Spleen (tissue), 11 donors: ENCODE data around the gene SNX33. TPM values are rescaled to one million over a fixed set of nuclear protein-coding genes. Genes with fewer than 3 reads are reported as not detected.

ENCODE experiments used
- DNase-seq: peaks from one replicate; pipeline ENCODE4 v3.0.0-alpha.2; 2020
- H3K27ac ChIP-seq, 8 donors: fragments of 200-600 bp; sonication (generic) in 7 of 8; 1 replicate in 4 of 8; 2 replicates in 4 of 8; pipeline versions ENCODE4 v1.5.0 to v1.8.0; 2016 to 2021; ENCODE audit warnings: inconsistent platforms in 4 of 8, mild to moderate bottlenecking in 4 of 8, moderate library complexity in 1 of 8
- H3K27me3 ChIP-seq, 7 donors: fragments of 200-600 bp; sonication (generic) in 6 of 7; replicated peaks in 1 of 7; 1 replicate in 4 of 7; 2 replicates in 3 of 7; pipeline versions ENCODE4 v1.5.0 to v1.8.0; 2016 to 2021; ENCODE audit warnings: inconsistent platforms in 3 of 7, mild to moderate bottlenecking in 1 of 7
- H3K36me3 ChIP-seq, 6 donors: fragments of 200-600 bp; sonication (generic) in 5 of 6; 1 replicate in 4 of 6; 2 replicates in 2 of 6; pipeline versions ENCODE4 v1.5.0 to v1.8.0; 2016 to 2021; ENCODE audit warnings: inconsistent platforms in 2 of 6
- H3K4me1 ChIP-seq, 6 donors: fragments of 200-600 bp; sonication (generic) in 5 of 6; 1 replicate in 3 of 6; 2 replicates in 3 of 6; pipeline versions ENCODE4 v1.5.0 to v1.8.0; 2016 to 2021; ENCODE audit warnings: inconsistent platforms in 3 of 6
- H3K4me3 ChIP-seq, 8 donors: fragments of 200-600 bp; sonication (generic) in 7 of 8; 1 replicate in 4 of 8; 2 replicates in 4 of 8; pipeline versions ENCODE4 v1.5.0 to v1.8.0; 2016 to 2021; ENCODE audit warnings: inconsistent platforms in 4 of 8, mild to moderate bottlenecking in 4 of 8, moderate library complexity in 2 of 8
- H3K9me3 ChIP-seq, 8 donors: fragments of 200-600 bp; sonication (generic) in 7 of 8; 1 replicate in 4 of 8; 2 replicates in 4 of 8; pipeline versions ENCODE4 v1.5.0 to v1.8.0; 2016 to 2021; ENCODE audit warnings: inconsistent platforms in 4 of 8
- POLR2A ChIP-seq, 3 donors: fragments of 450-650 bp; IDR thresholded peaks; one replicate each; pipeline ENCODE4 v1.5.1; 2017; ENCODE audit warnings: antibody characterized with exemption in 3 of 3, mild to moderate bottlenecking in 1 of 3
- POLR2AphosphoS5 ChIP-seq, 3 donors: sonication (generic); formaldehyde crosslinking; IDR thresholded peaks; one replicate each; pipeline ENCODE4 v1.5.1; 2017; ENCODE audit warnings: antibody characterized with exemption in 3 of 3
- WGBS, 5 donors: extraction: QIAGEN DNeasy Blood & Tissue Kit in 3 of 5; methylation state at CpG; one replicate each; pipeline versions ENCODE4 v1.1.5 to v1.1.7; 2013 to 2018; 5-methylcytosine and 5-hydroxymethylcytosine counted together
- intact Hi-C: fragments of 100-400 bp; cut with DNase I; formaldehyde crosslinking; loops from one replicate; pipeline ENCODE4 v1.15.0; 2023; ENCODE audit warnings: low total_unique reads
- polyA plus RNA-seq, 3 donors: library from polyadenylated mRNA; stranded (reverse); fragments of 200-250 nt; gene quantifications; one replicate each; pipeline ENCODE4 v1.2.1, GENCODE V29; 2013
- total RNA-seq, 7 donors: library from RNA; depleted of rRNA in 3 of 7; stranded (reverse); fragments of >200 nt in 3 of 7; fragmentation: NEBNext Ultra II Directional in 4 of 7; extraction: Animal tissue kit (Norgen Biotek cat#: 25700) in 4 of 7; gene quantifications; one replicate each; pipeline versions ENCODE4 v1.1.0 to v1.2.1, GENCODE V29; 2016 to 2021
- TF ChIP-seq, protein P1 (sequence below), 11 experiments: fragments of 200-600 bp in 7 of 11; fragments of 450-650 bp in 4 of 11; sonication (generic) in 4 of 11; IDR thresholded peaks in 8 of 11; conservative IDR thresholded peaks in 3 of 11; 1 replicate in 7 of 11; 2 replicates in 4 of 11; pipeline versions ENCODE4 v1.4.0 to v1.8.0; 2016 to 2021; ENCODE audit warnings: antibody characterized with exemption in 11 of 11, inconsistent platforms in 4 of 11, mild to moderate bottlenecking in 1 of 11
- donor health status: healthy with polysubstance abuse.
- donor health status: DM: no; HTN: no; CAD: no; lungs with moderate emphysema.
- donor health status: DM: no; HTN: no; CAD: no.
- donor health status: Bipolar disorder and iron deficiency.
- donor health status: healthy.
- donor health status: DM: no; HTN: no; CAD: no.
- donor health status: DM: yes; HTN: yes; CAD: no.

SNX33 gene
- total and polyA plus RNA-seq, 10 donors: 4.3 to 22.8 (median 16.5) TPM

- H3K9me3 ChIP-seq: no peaks in the 10 kb centered on the region
- H3K36me3 ChIP-seq: peaks cover 0 to 13% (median 0%) of the 10 kb centered on the region in 6 donors
- H3K4me3 ChIP-seq: peak overlapping the region in 4 of 8 donors; percentile 88 to 99 (median 92)
- no peaks in the 10 kb centered on the region for H3K27me3 ChIP-seq
- intact Hi-C loops: no loop called here
- peaks cover 21 to 58% (median 46%) of the 10 kb centered on the region in 6 donors for H3K4me1 ChIP-seq
- TF ChIP-seq, protein P1, sequence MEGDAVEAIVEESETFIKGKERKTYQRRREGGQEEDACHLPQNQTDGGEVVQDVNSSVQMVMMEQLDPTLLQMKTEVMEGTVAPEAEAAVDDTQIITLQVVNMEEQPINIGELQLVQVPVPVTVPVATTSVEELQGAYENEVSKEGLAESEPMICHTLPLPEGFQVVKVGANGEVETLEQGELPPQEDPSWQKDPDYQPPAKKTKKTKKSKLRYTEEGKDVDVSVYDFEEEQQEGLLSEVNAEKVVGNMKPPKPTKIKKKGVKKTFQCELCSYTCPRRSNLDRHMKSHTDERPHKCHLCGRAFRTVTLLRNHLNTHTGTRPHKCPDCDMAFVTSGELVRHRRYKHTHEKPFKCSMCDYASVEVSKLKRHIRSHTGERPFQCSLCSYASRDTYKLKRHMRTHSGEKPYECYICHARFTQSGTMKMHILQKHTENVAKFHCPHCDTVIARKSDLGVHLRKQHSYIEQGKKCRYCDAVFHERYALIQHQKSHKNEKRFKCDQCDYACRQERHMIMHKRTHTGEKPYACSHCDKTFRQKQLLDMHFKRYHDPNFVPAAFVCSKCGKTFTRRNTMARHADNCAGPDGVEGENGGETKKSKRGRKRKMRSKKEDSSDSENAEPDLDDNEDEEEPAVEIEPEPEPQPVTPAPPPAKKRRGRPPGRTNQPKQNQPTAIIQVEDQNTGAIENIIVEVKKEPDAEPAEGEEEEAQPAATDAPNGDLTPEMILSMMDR (IDR thresholded peaks at IDR 0.05 in 8 of 11, conservative IDR thresholded peaks at IDR 0.05 in 3 of 11): no peak
- TF ChIP-seq POLR2A (IDR thresholded peaks at IDR 0.05) (no peak), POLR2AphosphoS5 (IDR thresholded peaks at IDR 0.05) (no peak)
- peak; percentile 11 for DNase-seq
- 57 to 93% (median 65%) methylated on average over 4 of the region's 4 CpGs for WGBS, 5 donors
- H3K27ac ChIP-seq: peak overlapping the region; percentile 85 to 98 (median 94)
Measured at GRCh38 chr15:75637245-75638009, 10.3 kb upstream of the SNX33 start.

DNA sequence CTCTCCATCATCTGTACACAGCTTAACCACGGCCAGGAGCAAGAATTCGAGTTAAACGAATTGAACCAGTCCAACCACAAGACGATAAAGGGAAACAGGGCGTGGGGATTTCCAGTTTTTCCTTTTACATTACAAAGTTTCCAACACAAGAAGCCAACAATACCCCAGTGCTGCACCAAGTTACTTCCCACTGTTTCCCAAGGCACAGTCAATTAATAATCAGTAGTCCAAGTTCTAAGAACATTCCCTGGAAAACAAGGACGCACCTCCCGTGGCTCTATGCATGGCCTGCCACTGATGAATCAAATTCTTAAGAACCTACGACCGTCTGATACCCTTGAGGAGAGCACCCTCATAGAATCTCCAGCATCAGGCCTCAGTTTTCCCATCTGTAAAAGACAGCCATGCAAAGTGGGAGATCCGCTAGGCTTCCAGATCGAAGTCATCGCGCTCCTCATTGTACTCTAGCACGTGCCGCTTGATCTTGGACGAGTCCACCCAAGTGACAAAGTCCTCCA, 8.5 kb upstream of the SNX33 start:
- DNase-seq: no peak
- peak overlapping the region; percentile 76 to 100 (median 92) for H3K4me3 ChIP-seq
- TF ChIP-seq POLR2AphosphoS5 (IDR thresholded peaks at IDR 0.05) (no peak), POLR2A (IDR thresholded peaks at IDR 0.05) (no peak)
- TF ChIP-seq, protein P1 (IDR thresholded peaks at IDR 0.05 in 8 of 11, conservative IDR thresholded peaks at IDR 0.05 in 3 of 11): no peak
- 0 to 2% (median 1%) methylated on average over 15 to 16 of the region's 16 CpGs for WGBS, 5 donors
- H3K27ac ChIP-seq: peak overlapping the region; percentile 85 to 98 (median 94)
- H3K4me1 ChIP-seq: peaks cover 21 to 58% (median 46%) of the 10 kb centered on the region in 6 donors
- peaks cover 0 to 13% (median 0%) of the 10 kb centered on the region in 6 donors for H3K36me3 ChIP-seq
- intact Hi-C loops: no loop called here
- H3K9me3 ChIP-seq: no peaks in the 10 kb centered on the region
- H3K27me3 ChIP-seq: no peaks in the 10 kb centered on the region

DNA sequence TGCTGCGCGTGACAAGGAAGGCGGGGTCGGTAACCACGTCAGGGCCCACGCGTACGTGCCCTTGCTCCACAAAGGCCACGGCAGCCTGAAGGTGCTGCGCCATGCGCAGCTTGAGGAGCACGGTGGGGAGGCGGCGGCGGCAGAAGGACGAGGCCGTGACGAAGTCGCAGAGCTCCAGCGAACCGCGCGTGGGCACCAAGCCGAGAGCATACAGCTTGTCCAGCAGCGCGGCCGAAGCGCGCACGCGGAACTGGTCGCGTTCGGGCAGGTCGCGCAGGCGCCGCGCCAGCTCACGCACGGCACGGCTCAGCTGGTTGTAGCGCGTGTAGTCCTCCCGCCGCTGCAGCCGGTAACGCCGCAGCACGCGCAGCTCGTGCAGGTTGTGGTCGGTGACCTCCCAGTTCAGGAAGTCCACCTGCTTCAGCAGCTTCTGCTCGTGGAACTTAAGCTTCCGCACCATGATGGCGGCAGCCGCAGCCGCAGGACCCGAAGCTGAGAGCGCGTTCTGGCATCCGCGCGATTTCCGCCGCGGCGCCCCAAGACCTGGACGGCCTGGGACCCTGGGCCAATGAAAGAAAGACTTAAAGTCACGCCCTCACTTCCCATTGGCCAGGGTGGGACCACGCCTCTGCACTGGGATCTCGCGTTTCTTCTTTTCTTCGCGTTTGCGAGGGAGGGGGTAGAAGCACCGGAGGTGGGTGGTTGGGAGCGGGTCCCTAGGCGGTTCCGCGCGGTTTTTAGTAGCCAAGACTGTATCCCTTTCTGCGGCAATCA, 7.8 kb upstream of the SNX33 start, which contains the start of gene IMP3:
Gene IMP3 (minus strand): TSS at position 516 of the 774 bp plus-strand sequence. CDS start 56 bp downstream, at position 460.
- intact Hi-C loops: no loop called here
- peaks cover 21 to 58% (median 46%) of the 10 kb centered on the region in 6 donors for H3K4me1 ChIP-seq
- H3K27ac ChIP-seq: peak within 1 kb of the TSS; percentile 85 to 98 (median 94)
- TF ChIP-seq, protein P1 (IDR thresholded peaks at IDR 0.05 in 8 of 11, conservative IDR thresholded peaks at IDR 0.05 in 3 of 11): peak in 4 of 11 experiments; percentile 27 to 42 (median 37)
- TF ChIP-seq POLR2AphosphoS5 (IDR thresholded peaks at IDR 0.05) (peak; percentile 99 to 100 (median 100)), POLR2A (IDR thresholded peaks at IDR 0.05) (peak in 2 of 3 donors; percentile 80 to 97)
- no peaks in the 10 kb centered on the region for H3K27me3 ChIP-seq
- H3K9me3 ChIP-seq: no peaks in the 10 kb centered on the region
- peak; percentile 97 for DNase-seq
- peaks cover 0 to 13% (median 0%) of the 10 kb centered on the region in 6 donors for H3K36me3 ChIP-seq
- H3K4me3 ChIP-seq: peak within 1 kb of the TSS; percentile 76 to 100 (median 92)
- 0 to 2% (median 0%) methylated on average over 33 to 83 of the region's 83 CpGs for WGBS, 5 donors
